T-helper 22 cell (primary cell): Measurements from ENCODE around the gene EEF1AKMT3.
"Not testable (repeated sequence)": the region's sequence is repeated elsewhere in the genome, so short reads cannot be mapped to it uniquely, and the experiment has no call there.

Experiments
- DNase-seq: peaks from one replicate; pipeline ENCODE4 v3.0.0-alpha.2; 2020; ENCODE audit warnings: low read depth

Gene EEF1AKMT3

GRCh38 chr12:57817261-57817989, 45.0 kb downstream of the EEF1AKMT3 start:
- no peak for DNase-seq

- not testable (repeated sequence) for DNase-seq
These were observed 45.5 kb downstream of the EEF1AKMT3 start for GRCh38 chr12:57817990-57818331.

GRCh38 chr12:57820119-57820518, 47.7 kb downstream of the EEF1AKMT3 start:
- not testable (repeated sequence) for DNase-seq

GRCh38 chr12:57821015-57821414, 48.6 kb downstream of the EEF1AKMT3 start:
- not testable (repeated sequence) for DNase-seq

- DNase-seq = no peak
These were observed 49.2 kb downstream of the EEF1AKMT3 start for GRCh38 chr12:57821474-57822214.

DNA sequence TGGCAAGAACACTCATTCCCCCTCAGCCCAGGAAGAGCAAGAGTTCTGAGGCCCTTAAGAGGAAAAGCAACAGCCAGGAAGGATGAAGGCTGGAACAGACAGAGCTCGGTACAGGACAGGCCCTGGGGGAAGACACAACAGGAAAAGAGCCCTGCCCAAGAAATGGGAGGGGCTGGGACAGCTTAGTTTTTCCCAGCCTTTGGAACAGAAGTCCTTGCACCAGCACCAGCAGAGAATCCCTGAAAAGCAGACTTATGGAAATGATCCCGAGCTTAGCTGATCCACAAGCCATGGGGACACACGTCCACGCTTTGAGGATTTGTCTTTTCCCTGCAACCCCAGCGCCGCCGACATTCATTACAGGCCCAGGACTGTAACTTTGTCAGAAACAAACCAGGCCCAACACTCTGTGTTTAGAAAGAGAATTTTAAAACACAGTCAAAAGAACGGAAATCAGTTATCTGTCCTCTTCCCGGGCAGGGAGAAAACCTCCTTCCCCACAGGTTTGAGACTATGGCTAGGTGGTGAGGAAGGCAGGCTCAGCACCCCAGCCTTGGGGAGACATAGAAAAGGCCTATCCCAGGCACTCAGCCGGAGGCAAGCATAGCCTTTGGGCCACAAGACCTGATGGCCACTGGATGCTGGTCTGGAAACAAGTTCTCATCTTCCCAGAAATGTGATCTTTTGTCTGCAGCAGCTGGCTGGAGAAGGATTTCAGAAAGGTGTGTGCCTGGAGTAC, 50.1 kb downstream of the EEF1AKMT3 start:
- no peak for DNase-seq

DNA sequence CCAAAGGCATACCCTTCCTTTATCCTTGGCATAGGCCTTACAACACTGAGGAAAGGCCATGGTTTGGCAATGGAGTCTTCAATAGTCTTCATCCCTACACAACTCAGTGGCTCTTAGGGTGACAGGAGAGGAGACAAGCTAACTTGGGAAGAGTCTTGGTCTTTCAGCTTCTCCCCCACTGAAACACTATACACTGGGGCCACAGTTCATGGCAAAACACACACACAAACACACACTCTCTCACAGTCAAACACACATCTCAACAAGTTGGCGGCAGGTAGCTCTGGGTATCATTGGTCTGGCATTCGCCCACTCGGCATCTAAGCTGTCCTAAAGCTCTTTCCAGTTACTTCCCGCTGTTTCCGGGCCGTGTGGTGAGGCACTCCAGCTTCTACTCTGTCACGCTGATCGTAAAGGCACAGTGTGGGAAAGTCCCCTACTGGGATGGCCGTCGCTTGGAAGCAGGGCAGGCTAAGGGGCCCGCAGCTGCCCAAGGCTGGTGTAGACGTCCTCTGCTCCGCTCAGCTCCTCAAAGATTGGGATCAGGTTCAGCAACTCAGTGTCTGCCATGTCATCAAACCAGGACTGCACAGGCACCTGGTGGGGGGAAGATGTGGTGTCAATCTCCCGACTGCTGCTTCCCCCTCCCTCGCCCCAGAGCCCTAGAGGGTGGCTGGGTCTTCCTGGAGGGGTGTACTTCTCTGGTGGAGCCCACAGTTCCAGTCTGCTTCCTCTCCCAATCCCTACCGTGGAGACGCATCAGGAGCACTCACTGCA, 50.9 kb downstream of the EEF1AKMT3 start:
- DNase-seq = no peak

- DNase-seq = no peak
These were observed 51.7 kb downstream of the EEF1AKMT3 start for GRCh38 chr12:57823908-57824640.

GRCh38 chr12:57825451-57825850, 53.0 kb downstream of the EEF1AKMT3 start:
- DNase-seq = no peak

- no peak for DNase-seq
These were observed 54.0 kb downstream of the EEF1AKMT3 start for GRCh38 chr12:57826400-57826799.

GRCh38 chr12:57826966-57827365, 54.6 kb downstream of the EEF1AKMT3 start:
- no peak for DNase-seq

DNA sequence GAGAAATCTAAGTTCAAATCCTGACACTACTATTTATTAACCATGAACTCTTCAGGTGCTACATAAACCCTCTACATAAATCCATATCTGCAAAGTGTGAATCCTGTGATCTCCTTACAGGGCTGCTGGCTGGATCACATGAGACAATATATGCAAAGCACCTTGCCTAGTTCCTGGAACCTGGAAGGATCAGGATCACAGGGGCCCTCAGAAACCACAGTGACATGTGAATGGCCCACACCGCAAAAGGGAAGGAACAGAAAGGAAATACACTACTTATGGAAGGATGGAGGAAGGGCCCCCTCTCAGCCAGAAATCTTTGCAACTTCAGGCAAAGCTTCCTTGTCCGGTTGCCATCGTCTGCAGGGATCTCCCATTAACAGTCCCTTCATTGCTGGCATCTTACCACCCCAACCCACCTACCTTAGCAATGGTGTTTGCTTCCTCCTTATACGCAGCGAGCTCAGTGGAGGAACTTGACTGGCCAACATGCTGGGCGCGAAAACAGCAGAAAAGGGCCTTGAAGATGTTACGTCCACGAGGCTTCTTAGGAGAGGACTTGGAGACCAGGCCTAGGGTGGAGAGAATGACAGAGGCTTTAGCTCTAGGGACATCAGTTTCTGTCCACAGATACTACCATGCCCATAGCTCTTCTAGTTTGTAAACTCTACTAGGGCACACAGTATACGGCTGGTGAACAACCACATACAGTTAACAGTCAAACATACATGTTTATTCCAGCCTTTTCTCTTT, 56.8 kb downstream of the EEF1AKMT3 start:
- no peak for DNase-seq

DNA sequence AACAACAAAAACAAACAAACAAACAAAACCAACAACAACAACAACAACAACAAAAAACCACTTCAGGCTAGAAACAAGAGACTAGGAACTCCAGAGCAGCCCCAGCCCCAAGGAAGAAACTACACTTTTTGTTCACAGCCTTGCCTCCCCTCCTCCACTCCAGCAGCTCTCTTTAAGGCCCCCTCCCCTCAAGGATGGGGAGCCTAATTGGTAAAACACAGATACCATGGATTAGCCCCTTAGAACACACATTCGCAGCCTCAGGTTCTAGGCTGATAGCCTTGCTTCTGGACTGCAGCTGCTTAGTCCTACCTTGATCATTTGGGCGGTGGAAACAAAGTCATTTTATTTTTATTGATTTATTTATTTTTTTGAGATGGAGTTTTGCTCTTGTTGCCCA, 58.0 kb downstream of the EEF1AKMT3 start:
- DNase-seq = no peak
